MG63 (cell line): ENCODE results near the gene ARGFX. TPM values are rescaled to one million over a fixed set of nuclear protein-coding genes. Genes with fewer than 3 reads are reported as not detected.

Experiments
- DNase-seq: peaks from one replicate; pipeline ENCODE4 v3.0.0-alpha.2; 2020
- H3K27me3 ChIP-seq: fragments of 250-450 bp; sonication (Bioruptor Pico); 2 replicates; pipeline ENCODE4 v1.5.1; 2020; ENCODE audit warnings: mild to moderate bottlenecking, moderate library complexity
- H3K36me3 ChIP-seq: fragments of 250-450 bp; sonication (Bioruptor Pico); 2 replicates; pipeline ENCODE4 v1.5.1; 2020; ENCODE audit warnings: mild to moderate bottlenecking, moderate library complexity
- H3K4me3 ChIP-seq: fragments of 250-450 bp; sonication (Bioruptor Pico); 2 replicates; pipeline ENCODE4 v1.5.1; 2020; ENCODE audit warnings: mild to moderate bottlenecking, moderate library complexity
- H3K9me3 ChIP-seq: fragments of 250-450 bp; sonication (Bioruptor Pico); 2 replicates; pipeline ENCODE4 v1.5.1; 2020; ENCODE audit warnings: mild to moderate bottlenecking, moderate library complexity
- total RNA-seq: library from RNA; depleted of rRNA; stranded (reverse); fragments of >200 nt; shearing (Covaris generic); gene quantifications from 2 replicates; pipeline ENCODE4 v1.2.3, GENCODE V29; 2014; ENCODE audit warnings: low replicate concordance; rRNA removed

ARGFX gene
- not detected in 2 replicates for total RNA-seq

GRCh38 chr3:121567649-121568048 lies at the start of gene ARGFX:
ARGFX (plus strand) TSS chr3:121567949; CDS start chr3:121570714, 2,765 bp downstream.
- DNase-seq, result no peak
- H3K36me3 ChIP-seq, result no peaks in the 10 kb centered on the region
- peaks cover 2% of the 10 kb centered on the region; the same call in 1 of the 2 replicates for H3K27me3 ChIP-seq
- no peaks in the 10 kb centered on the region for H3K9me3 ChIP-seq
- H3K4me3 ChIP-seq, result no peak within 1 kb of the TSS

- H3K36me3 ChIP-seq, result peaks cover 61% of the 10 kb centered on the region
- no peaks in the 10 kb centered on the region for H3K9me3 ChIP-seq
- DNase-seq, result no peak
- H3K27me3 ChIP-seq, result no peaks in the 10 kb centered on the region
- no peak overlapping the region for H3K4me3 ChIP-seq
Observed at GRCh38 chr3:121517953-121518655, 49.6 kb upstream of the ARGFX start.

- Histone ChIP-seq H3K4me3 (no peak overlapping the region), H3K9me3 (no peaks in the 10 kb centered on the region), H3K36me3 (peaks cover 69% of the 10 kb centered on the region), H3K27me3 (no peaks in the 10 kb centered on the region)
- no peak for DNase-seq
Observed at GRCh38 chr3:121520510-121520909, 47.2 kb upstream of the ARGFX start.

GRCh38 chr3:121529308-121529707 lies 38.4 kb upstream of the ARGFX start:
- H3K4me3 ChIP-seq, result no peak overlapping the region
- H3K27me3 ChIP-seq, result no peaks in the 10 kb centered on the region
- no peaks in the 10 kb centered on the region for H3K9me3 ChIP-seq
- H3K36me3 ChIP-seq, result peaks cover 79% of the 10 kb centered on the region
- DNase-seq, result no peak

GRCh38 chr3:121531269-121531668 lies 36.5 kb upstream of the ARGFX start:
- no peaks in the 10 kb centered on the region for H3K9me3 ChIP-seq
- no peak overlapping the region for H3K4me3 ChIP-seq
- no peaks in the 10 kb centered on the region for H3K27me3 ChIP-seq
- H3K36me3 ChIP-seq, result peaks cover 80% of the 10 kb centered on the region
- DNase-seq, result no peak

- H3K9me3 ChIP-seq, result no peaks in the 10 kb centered on the region
- H3K4me3 ChIP-seq, result no peak overlapping the region
- DNase-seq, result no peak
- H3K36me3 ChIP-seq, result peaks cover 56% of the 10 kb centered on the region
- no peaks in the 10 kb centered on the region for H3K27me3 ChIP-seq
Observed at GRCh38 chr3:121542924-121543323, 24.8 kb upstream of the ARGFX start.

GRCh38 chr3:121545049-121545573 lies 22.6 kb upstream of the ARGFX start:
- Histone ChIP-seq H3K4me3 (peak overlapping the region; percentile 75), H3K27me3 (no peaks in the 10 kb centered on the region), H3K36me3 (peaks cover 36% of the 10 kb centered on the region), H3K9me3 (no peaks in the 10 kb centered on the region)
- peak; percentile 12 for DNase-seq

- Histone ChIP-seq H3K9me3 (no peaks in the 10 kb centered on the region), H3K27me3 (no peaks in the 10 kb centered on the region), H3K4me3 (peak within 1 kb of the TSS; percentile 75), H3K36me3 (peaks cover 30% of the 10 kb centered on the region)
- DNase-seq, result peak; percentile 95
Observed at GRCh38 chr3:121545574-121546455, 21.9 kb upstream of the ARGFX start, which contains the start of gene POLQ. POLQ (minus strand) TSS chr3:121545988; CDS start chr3:121545877, 111 bp downstream.

GRCh38 chr3:121552379-121552778 lies 15.4 kb upstream of the ARGFX start:
- no peaks in the 10 kb centered on the region for H3K27me3 ChIP-seq
- no peaks in the 10 kb centered on the region for H3K36me3 ChIP-seq
- H3K9me3 ChIP-seq, result no peaks in the 10 kb centered on the region
- no peak overlapping the region for H3K4me3 ChIP-seq
- DNase-seq, result no peak

GRCh38 chr3:121552797-121553196 lies 15.0 kb upstream of the ARGFX start:
- no peak for DNase-seq
- Histone ChIP-seq H3K36me3 (no peaks in the 10 kb centered on the region), H3K27me3 (no peaks in the 10 kb centered on the region), H3K9me3 (no peaks in the 10 kb centered on the region), H3K4me3 (no peak overlapping the region)

GRCh38 chr3:121557426-121557934 lies 10.3 kb upstream of the ARGFX start:
- Histone ChIP-seq H3K9me3 (no peaks in the 10 kb centered on the region), H3K27me3 (no peaks in the 10 kb centered on the region), H3K4me3 (no peak overlapping the region), H3K36me3 (no peaks in the 10 kb centered on the region)
- DNase-seq, result no peak

- H3K4me3 ChIP-seq, result no peak overlapping the region
- no peaks in the 10 kb centered on the region for H3K9me3 ChIP-seq
- no peak for DNase-seq
- H3K27me3 ChIP-seq, result no peaks in the 10 kb centered on the region
- no peaks in the 10 kb centered on the region for H3K36me3 ChIP-seq
Observed at GRCh38 chr3:121562148-121562547, 5.6 kb upstream of the ARGFX start.

GRCh38 chr3:121566773-121567172 lies 976 bp upstream of the ARGFX start:
- Histone ChIP-seq H3K4me3 (no peak overlapping the region), H3K36me3 (no peaks in the 10 kb centered on the region), H3K9me3 (no peaks in the 10 kb centered on the region), H3K27me3 (peaks cover 2% of the 10 kb centered on the region; the same call in 1 of the 2 replicates)
- no peak for DNase-seq

GRCh38 chr3:121574449-121574848 lies 6.7 kb downstream of the ARGFX start:
- peaks cover 2% of the 10 kb centered on the region; the same call in 1 of the 2 replicates for H3K27me3 ChIP-seq
- DNase-seq, result peak; percentile 20
- no peak overlapping the region for H3K4me3 ChIP-seq
- H3K9me3 ChIP-seq, result no peaks in the 10 kb centered on the region
- no peaks in the 10 kb centered on the region for H3K36me3 ChIP-seq

- no peak for DNase-seq
Observed at GRCh38 chr3:121581691-121582090, 13.9 kb downstream of the ARGFX start.

GRCh38 chr3:121584418-121584817 lies 16.7 kb downstream of the ARGFX start:
- peaks cover 18% of the 10 kb centered on the region; the same call in 1 of the 2 replicates for H3K27me3 ChIP-seq
- no peak overlapping the region for H3K4me3 ChIP-seq
- H3K36me3 ChIP-seq, result no peaks in the 10 kb centered on the region
- no peaks in the 10 kb centered on the region for H3K9me3 ChIP-seq
- no peak for DNase-seq

More at GRCh38 chr3:121581691-121582090, 13.9 kb downstream of the ARGFX start:
- Histone ChIP-seq H3K4me3 (no peak overlapping the region), H3K27me3 (peaks cover 16% of the 10 kb centered on the region; the same call in 1 of the 2 replicates), H3K36me3 (no peaks in the 10 kb centered on the region), H3K9me3 (no peaks in the 10 kb centered on the region)
